ENCODE measurements around the gene TATDN2.
A peak's percentile ranks its signal among the peaks of the same experiment; 100 is the strongest.

The TATDN2 gene, protein sequence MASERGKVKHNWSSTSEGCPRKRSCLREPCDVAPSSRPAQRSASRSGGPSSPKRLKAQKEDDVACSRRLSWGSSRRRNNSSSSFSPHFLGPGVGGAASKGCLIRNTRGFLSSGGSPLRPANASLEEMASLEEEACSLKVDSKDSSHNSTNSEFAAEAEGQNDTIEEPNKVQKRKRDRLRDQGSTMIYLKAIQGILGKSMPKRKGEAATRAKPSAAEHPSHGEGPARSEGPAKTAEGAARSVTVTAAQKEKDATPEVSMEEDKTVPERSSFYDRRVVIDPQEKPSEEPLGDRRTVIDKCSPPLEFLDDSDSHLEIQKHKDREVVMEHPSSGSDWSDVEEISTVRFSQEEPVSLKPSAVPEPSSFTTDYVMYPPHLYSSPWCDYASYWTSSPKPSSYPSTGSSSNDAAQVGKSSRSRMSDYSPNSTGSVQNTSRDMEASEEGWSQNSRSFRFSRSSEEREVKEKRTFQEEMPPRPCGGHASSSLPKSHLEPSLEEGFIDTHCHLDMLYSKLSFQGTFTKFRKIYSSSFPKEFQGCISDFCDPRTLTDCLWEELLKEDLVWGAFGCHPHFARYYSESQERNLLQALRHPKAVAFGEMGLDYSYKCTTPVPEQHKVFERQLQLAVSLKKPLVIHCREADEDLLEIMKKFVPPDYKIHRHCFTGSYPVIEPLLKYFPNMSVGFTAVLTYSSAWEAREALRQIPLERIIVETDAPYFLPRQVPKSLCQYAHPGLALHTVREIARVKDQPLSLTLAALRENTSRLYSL

DNA sequence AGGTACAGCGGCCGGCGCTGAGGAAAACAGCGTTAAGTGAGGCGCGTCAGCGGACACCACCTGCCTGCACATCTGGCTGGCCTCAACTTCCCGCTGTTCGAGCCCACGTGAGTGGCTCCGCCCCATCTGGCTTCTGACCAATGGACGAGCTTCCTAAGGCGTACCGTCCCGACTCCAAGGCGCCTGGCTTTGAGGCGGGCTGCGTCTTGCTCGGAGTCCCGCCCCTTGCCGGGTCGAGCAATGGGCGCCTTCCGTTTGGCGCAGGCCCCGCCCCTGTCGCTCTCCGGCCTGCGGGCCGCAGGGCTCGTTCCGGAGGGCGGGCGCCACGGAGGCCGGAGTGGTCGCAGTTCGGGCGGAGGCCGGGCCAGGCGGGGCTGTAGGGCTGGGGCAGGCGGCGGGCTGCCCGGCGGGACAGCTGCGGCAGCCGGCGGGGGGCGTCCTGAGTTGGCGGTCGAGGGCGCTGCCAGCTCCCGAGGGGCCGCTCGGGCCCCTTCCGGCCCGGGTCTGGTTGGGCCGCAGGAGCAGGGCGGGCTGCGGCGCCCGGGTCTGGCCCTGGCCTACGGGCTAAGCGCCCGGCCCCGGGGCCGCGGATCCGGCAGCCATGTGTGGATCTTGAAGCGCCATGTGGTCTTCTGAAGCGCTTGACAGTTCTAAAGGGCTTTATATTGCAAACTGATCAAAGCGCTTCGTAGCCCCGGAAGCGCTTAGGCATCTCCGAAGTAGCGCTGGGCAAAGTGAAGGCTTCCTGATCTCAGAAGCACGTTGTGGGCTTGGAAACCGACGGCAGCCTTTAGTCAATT, at the start of gene TATDN2:
TSS of gene TATDN2 (plus strand) at position 276 of the 800 bp plus-strand sequence. CDS start 742 bp downstream, outside the sequence.
- DNase-seq: peak; percentile 89

DNA sequence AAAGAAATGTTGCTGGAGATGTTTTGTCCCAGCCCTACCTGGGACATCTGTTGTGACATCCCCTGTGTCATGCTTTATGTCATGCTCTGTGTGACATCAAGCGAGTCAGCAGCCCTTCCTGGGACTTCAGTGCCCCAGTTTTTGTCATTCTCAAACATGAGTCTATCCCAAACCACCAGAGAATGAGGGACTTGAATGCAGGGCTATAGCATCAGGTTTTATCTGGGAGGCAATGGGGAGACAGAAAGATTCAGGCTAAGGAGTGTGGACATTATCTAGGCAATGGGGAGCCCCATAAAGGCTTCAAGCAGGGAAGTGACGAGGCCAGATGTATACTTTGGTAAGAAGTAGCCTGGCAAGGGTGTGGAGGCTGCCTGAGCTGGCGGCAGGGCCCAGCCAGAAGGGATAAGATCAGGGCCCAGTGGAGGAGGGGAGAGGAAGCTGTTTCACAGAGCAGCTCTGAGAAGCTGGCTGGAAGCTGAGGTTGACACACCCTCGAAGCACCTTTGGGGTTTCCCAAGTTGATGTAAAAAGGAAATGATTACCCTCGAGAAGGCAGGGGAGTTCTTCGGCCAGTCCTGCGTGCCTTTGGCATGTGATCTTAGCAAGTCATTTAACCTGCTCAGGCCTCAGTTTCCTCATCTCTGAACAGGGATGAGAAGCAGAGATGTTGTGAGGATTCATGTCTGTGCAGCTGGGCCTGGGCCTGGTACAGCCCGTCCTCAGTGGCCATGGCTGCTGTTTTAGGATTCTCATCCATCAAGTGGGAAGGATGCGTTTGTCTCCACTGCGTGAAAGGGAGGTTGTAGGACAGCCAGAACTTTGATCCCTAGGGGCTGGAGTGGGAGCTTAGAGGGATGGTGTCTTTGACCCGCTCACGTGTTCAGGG, 49.3 kb upstream of the TATDN2 start:
- DNase-seq: no peak

DNA sequence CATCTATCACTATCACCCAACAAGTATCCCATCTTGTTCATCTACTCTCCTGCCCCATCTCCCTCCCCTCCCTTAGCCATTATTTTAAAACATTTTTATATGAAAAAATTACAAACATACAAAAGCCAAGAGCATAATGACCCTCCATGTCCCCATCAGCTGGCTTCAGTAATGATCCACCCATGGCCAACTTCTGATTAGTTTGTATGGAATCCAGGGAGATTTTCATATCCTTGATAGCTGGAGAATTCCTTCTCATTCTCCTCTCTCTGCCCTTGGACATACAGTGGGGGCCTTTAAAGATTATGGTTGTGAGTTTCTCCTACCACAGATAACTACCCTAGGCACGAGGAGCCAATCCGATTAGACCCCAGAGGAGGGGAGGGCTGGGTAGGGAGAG, 43.3 kb upstream of the TATDN2 start:
- DNase-seq: no peak

DNA sequence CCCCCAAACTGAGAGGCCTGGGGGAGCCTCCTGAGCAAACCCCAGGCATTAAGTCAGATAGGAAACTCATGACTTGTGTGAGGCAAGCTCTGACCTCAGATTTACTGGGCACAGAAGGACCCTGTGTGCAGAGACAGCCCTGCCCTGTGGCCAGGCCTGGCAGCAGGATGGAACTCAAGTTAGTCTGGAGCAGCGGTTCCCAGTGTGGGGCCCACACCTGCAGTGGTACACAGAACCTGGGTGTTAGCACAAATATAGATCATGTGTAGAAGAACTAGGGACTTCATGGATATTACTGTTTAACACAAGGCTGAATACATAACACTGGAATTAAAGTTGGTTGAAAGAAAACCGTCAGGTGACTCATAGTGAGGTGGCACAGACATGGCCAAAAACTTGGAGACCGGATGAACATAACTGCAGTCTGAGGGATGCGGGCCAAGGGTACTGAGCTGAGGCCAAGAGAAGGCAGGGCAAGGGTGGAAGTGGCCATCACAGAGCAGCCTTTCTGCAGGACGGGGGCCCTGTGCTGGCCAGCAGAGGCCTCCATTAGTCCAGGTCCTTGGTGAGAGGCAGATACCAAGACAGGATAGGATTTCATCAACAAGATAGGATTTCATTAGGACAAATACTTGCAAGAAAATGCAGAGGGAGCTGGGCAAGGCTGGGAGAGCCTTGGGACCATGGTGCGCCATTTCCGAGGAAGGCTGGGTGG, 42.7 kb upstream of the TATDN2 start:
- DNase-seq: no peak

DNA sequence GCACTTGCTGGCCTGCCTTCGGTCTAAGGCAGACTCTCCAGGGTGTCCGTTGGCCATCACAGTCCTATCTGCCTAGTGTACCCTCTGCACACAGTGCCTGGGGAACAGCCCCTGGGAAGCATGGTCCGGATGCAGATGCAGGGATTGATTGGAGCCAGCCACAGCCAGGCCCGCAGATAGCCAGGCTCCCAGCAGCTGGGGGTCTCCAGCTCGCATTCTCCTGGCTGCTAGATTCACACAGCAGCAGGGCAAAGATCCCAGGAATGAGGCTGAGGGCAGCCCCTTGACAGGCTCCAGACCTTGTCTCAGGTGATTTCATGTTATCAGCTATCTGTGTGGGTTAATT, 42.1 kb upstream of the TATDN2 start:
- DNase-seq: no peak

DNA sequence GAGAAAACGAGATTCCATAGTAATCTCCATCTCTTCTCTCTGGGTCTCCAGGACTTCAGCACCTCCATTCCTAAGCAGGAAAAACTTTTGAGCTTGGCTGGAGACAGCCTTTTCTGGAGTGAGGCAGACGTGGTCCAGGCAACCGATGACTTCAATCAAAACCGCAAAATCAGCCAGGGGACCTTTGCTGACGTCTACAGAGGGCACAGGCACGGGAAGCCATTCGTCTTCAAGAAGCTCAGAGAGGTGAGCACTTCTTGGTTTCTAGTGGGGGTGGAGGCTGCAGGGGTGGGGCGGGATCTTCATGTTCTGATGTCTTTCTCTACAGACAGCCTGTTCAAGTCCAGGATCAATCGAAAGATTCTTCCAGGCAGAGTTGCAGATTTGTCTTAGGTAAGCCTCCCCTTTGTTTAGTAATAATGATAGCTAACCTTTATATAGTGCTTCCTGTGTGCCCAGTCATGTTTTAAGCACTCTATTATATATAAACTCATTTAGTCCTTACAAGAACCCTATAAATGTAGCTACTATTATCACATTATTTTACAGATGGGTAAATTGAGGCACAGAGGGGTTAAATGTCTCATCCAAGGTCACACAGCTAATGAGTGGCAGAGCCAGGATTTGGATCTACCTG, 35.0 kb upstream of the TATDN2 start:
- no peak for DNase-seq

DNA sequence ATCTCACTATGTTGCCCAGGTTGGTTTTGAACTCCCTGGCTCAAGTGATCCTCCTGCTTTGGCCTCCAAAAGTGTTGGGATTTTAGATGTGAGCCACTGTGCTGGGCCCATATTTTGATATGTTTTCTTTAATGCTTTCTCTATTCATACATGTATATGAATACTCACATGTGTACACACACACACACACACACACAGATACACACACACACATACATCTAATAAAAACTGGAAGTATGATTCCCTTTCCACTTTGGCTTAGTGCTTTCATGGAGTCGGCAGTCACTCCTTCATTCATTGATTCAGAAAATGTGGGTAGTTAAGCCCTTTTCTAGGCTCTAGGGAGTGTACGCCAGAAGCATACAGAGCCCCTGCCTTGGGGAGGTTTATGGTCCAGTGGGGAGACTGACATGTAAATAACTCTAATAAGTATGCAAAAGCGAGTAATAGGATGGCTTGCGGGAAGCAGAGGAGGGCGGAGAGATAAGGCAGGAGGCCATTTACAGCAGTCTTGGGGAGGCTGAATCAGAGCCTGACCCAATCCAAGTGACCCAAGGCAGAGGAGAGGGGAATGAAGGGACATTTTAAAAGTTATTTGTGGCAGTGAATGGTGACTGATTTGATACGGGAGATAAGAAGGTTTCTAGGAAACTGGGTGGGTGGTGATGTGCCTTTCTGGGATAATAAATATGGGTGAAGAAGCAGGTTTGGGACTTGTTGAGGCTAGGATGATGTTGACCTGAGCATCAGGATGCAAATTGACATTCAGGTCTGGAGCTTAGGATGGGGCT, 32.5 kb upstream of the TATDN2 start:
- DNase-seq: no peak

DNA sequence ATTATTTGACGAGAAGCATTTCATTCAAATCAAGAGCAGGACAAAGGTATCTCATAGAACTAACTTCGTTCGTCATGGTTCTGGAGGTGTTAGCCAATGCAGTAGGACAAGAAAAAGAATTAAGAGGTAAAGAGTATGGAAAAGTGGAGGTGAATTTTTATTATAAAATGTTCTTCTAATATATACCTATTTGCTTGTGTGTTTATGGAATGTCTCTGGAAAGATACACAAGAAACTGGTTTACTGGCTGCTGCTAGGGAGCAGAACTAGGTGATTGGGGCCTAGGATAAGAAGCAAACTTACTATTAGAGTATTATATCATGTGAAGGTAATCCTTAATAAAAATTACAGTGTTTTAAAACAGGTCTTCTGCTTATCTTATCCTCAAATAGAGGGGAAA, 30.9 kb upstream of the TATDN2 start:
- no peak for DNase-seq

DNA sequence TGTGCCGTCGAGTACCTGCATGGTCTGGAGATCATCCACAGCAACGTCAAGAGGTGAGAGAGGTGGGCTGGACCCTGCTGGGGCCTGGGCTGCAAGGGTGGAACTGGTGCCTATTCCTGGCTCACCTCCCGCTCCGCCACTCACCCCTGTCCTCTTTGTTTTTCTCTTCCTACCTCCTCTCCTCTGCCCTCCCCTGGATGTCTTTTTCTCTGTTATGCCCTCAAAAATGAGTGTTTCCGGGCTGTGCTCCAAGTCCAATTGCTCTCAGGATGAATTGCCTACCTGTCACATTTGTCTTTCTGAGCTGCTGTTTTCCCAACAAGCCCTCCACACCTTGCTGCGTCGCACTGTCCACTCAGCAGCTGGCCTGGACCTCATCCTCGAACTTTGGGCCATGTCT, 28.5 kb upstream of the TATDN2 start:
- DNase-seq: no peak

DNA sequence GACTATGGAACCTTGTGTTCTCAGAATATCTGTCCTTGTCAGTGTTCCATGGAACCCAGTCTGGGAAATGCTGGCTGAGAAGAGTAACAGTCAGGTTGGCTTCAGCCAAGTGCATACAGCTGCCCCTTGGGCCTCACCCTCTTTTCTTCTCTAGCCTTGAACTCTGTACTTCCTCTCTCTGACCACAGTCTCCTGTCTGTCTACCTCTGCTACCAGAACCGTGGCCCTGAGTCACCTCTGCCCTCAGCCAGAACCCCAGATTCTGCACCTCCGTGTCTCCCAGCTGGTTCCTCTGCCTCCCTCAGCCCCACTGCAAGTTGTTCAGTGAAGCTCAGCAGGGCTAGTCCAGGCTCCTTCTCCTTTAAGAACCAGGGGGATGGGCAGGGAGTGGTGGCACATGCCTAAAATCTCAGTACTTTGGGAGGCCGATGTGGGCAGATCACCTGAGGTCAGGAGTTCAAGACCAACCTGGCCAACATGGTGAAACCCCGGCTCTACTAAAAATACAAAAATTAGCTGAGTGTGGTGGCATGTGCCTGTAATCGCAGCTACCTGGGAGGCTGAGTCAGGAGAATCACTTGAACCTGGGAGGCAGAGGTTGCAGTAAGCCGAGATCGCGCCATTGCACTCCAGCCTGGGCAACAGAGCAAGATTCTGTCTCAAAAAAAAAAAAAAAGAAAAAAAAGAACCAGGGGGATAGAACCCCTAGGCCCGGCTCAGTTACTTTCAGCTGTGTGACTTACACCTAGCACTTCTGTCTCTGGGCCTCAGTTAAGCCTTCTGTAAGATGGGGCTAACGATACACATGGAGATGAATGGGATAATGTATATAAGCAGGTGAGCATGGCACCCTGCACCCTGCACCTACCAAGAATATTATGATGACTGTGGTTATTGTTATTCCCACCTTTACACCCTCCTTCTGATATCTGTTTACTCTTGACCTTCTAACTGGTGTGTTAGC, 24.3 kb upstream of the TATDN2 start:
- peak; percentile 46 for DNase-seq

DNA sequence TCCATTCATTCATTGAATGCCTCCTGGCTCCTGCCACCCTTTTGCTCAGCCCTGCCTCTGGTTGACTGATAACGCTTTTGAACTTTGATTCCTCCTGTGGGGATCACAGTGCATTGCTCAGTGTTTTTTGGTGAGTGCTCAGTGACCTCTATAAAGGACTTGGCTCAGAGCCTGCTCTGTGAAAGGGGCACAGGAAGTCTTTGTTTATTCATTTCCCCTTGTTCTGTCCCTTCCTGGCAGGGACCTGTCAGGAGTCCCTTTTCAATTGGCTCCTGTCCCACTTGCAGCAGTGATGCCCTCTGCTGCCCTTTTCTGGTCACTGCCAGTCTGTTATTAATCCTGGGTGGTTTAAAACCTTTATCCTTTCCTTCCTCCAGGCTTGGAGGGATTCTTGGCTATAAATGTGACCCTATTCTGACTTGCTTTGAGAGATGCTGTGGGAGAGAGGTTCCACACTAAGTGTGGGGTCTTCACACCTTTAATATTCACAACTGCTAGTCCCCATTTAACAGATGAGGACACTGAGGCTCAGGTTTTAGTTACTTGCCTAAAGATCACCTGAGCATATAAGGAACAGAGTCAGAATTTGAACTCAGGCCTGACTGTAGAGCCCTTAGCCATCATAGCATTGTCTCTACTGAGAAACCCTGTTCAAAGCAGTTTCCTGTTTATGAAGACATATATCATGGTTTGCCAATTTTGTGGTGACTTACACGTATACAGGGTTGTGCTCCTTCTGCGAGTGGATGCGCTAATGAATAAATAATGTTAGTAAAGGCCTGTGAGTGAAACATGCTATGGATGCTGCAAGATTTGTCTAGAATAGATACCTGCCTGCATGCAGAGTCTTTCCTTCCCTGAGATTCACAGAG, 23.2 kb upstream of the TATDN2 start:
- peak; percentile 22 for DNase-seq

DNA sequence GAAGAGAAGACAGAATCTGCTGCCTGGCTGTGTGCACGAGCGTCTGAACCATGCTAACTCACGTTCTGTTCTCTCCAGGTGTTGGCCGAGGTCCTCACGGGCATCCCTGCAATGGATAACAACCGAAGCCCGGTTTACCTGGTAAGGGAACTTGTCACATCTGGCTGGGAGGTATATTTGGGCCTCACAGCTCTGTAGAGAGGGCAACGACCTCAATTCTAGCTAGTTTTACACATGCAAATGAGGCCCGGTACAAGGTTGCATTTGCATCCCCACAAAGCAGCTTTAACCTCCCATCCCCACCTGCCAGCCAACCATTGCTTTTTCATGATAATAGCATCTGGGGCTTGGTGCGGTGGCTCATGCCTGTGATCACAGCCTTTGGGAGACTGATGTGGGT, 22.0 kb upstream of the TATDN2 start:
- DNase-seq: no peak

DNA sequence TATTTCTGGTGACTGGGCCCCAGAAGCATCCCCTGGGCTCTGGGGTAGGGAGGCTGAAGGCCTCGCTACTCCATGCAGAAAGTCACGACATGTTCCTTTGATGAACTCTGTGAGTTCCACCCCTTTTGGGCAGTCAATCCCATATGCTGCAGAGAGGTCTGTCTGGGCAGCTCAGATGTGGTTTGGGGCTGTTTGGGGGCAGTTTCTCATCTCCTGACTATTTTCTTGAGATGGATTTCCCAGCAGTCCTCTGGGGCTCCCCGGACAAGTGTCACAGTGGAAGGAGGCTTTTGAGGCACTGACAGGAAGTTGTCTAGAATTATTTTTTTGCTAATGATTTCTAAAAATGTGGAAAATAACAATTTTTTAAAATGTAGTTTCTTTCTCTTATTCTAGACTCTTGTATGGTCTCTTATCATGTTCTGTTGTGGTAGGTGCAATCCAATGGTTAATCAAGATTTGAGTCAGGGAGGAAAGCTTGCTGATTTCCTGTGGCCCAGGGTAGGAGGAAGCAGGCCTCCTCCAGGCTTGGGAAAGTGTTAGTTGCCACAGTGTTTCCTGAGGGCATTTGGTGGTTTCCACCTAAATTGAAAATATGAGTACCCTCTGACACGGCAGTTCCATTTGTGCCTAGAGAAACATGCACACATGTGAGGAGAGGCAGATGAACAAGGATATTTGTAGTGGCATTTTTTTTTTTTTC, 19.9 kb upstream of the TATDN2 start:
- DNase-seq: peak; percentile 92

DNA sequence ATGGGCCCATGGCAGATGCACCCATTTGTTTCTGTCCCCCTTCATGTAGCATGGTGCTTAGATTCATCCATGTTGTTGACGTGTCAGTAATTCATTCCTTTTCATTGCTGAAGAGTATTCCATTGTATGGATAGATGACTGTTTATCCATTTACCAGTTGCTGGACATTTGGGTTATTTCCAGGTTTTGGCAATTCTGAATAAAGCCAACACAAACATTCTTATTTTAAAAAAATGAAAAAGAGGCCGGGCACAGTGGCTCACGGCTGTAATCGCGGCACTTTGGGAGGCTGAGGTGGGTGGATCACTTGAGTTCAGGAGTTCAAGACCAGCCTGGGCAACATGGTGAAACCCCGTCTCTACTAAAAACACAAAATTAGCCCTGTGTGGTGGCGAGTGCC, 18.7 kb upstream of the TATDN2 start:
- no peak for DNase-seq

DNA sequence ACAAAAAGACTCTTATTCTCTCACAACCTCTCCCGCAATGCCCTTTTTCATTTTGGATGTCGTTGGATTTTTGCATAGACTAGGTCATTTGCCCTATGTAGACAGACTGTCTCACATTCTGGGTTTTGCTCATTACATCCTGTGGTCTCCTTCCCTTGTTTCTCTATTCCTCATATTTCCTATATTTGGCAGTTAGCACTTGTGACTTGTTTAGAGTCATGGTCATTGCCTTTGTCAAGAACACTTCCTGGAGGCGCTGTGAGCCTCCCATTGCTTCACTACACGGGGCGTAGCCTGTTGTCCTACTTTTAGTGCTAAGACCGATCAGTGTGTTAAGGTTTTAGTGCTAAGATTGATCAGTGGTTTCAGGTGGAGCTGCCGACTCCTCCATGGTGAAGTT, 16.1 kb upstream of the TATDN2 start:
- DNase-seq: peak; percentile 31

DNA sequence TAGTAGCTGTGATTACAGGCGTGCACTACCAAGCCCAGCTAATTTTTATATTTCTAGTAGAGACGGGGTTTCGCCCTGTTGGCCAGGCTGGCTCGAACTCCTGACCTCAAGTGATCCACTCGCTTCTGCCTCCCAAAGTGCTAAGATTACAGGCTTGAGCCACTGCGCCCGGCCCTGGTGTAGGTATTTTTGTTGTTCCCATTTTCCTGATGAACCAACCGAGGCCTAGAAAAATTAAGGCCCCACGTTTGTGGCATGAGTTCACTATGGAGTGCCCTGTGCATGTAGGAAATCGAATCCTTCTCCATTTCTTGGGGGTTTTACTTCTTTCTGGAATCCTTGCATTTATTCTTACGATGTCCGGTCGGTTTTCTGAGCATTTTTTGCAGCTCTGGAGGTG, 14.3 kb upstream of the TATDN2 start:
- no peak for DNase-seq

DNA sequence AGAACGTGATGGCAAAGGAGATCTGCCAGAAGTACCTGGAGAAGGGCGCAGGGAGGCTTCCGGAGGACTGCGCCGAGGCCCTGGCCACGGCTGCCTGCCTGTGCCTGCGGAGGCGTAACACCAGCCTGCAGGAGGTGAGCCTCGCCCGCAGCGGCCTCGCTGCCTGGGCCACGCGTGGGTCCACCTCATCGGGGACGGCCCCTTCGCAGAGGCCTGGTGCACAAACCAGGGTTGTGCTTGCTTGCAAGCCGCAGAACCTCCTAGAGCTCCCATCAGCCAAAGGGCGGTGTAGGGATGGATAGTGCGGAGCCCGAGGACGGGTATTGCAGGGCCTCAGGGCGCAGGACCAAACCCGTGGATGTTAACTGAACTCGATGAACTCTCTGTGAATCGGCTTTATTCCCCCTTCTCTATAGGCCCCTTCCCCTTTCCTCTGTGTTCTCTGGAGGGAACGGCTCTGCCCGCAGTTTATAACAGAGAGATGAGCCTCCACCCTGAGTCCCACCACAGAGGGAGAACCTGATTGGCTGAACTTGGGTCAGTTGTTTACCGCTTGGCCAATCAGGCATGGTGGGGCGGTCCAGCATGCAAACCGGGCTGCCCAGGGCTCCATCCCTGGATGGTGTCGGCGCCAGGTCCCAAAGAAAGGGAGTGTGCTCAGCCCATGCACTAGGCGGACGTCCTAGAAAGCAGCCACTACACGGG, 13.6 kb upstream of the TATDN2 start:
- no peak for DNase-seq

Measured in GF-D8 (cell line).